Left forelimb (tissue), 1 donor: Measurements from ENCODE around the gene GALNT9.
"Not testable (repeated sequence)": the region's sequence is repeated elsewhere in the genome, so short reads cannot be mapped to it uniquely, and the experiment has no call there.

ENCODE experiments used
- DNase-seq: peaks from one replicate; pipeline ENCODE4 v3.0.0-alpha.2; 2018; ENCODE audit warnings: low spot score

The GALNT9 gene

GRCh38 chr12:132263451-132264049, 65.8 kb downstream of the GALNT9 start:
- no peak for DNase-seq

- no peak for DNase-seq
Measured at GRCh38 chr12:132263061-132263360, 66.4 kb downstream of the GALNT9 start.

GRCh38 chr12:132262256-132263060, 66.9 kb downstream of the GALNT9 start:
- no peak for DNase-seq

GRCh38 chr12:132261328-132262138, 67.9 kb downstream of the GALNT9 start:
- no peak for DNase-seq

- DNase-seq: no peak
Measured at GRCh38 chr12:132260721-132261120, 68.7 kb downstream of the GALNT9 start.

GRCh38 chr12:132259872-132260695, 69.3 kb downstream of the GALNT9 start:
- no peak for DNase-seq

GRCh38 chr12:132259364-132259871, 70.0 kb downstream of the GALNT9 start:
- DNase-seq: no peak

GRCh38 chr12:132258543-132258942, 70.8 kb downstream of the GALNT9 start:
- DNase-seq: no peak

- DNase-seq: no peak
Measured at GRCh38 chr12:132257955-132258490, 71.4 kb downstream of the GALNT9 start.

GRCh38 chr12:132257206-132257954, 72.0 kb downstream of the GALNT9 start:
- DNase-seq: no peak

GRCh38 chr12:132256646-132257045, 72.7 kb downstream of the GALNT9 start:
- no peak for DNase-seq

GRCh38 chr12:132255642-132256041, 73.7 kb downstream of the GALNT9 start:
- DNase-seq: no peak

- DNase-seq: no peak
Measured at GRCh38 chr12:132253698-132254480, 75.5 kb downstream of the GALNT9 start.

GRCh38 chr12:132252981-132253380, 76.4 kb downstream of the GALNT9 start:
- DNase-seq: not testable (repeated sequence)

- no peak for DNase-seq
Measured at GRCh38 chr12:132251741-132252490, 77.5 kb downstream of the GALNT9 start.

GRCh38 chr12:132251310-132251709, 78.1 kb downstream of the GALNT9 start:
- no peak for DNase-seq

GRCh38 chr12:132250707-132251106, 78.7 kb downstream of the GALNT9 start:
- no peak for DNase-seq

GRCh38 chr12:132249689-132250478, 79.5 kb downstream of the GALNT9 start:
- no peak for DNase-seq
